Activated CD8-positive, alpha-beta T cell treated with anti-CD3 and anti-CD28 coated beads for 36 hours (primary cell): Measurements from ENCODE around the gene SAMM50. TPM values are rescaled to one million over a fixed set of nuclear protein-coding genes. Genes with fewer than 3 reads are reported as not detected.

Experiments
- ATAC-seq: fragments of 200-7000 bp; cut with Tn5 transposase; one replicate; pipeline ENCODE4 v1.10.0; 2021; ENCODE audit warnings: mild to moderate bottlenecking, moderate library complexity
- CTCF ChIA-PET: fragments of 350-600 bp; sonication (Branson Sonifier 250); formaldehyde crosslinking; loops from one replicate; lab custom pipeline; 2021; ENCODE audit warnings: antibody characterized with exemption; lab: Charles Lee
- POLR2A ChIA-PET: fragments of 350-600 bp; sonication (Branson Sonifier 250); formaldehyde crosslinking; loops from one replicate; lab custom pipeline; 2021; ENCODE audit warnings: antibody characterized with exemption; lab: Charles Lee
- DNase-seq: peaks from one replicate; pipeline ENCODE4 v3.0.0-alpha.2; 2020
- H3K27ac Mint-ChIP-seq: one replicate; pipeline ENCODE4 v1.8.0; 2021; ENCODE audit warnings: mild to moderate bottlenecking, mixed read lengths
- H3K27me3 Mint-ChIP-seq: one replicate; pipeline ENCODE4 v1.8.0; 2021; ENCODE audit warnings: mixed read lengths
- H3K36me3 Mint-ChIP-seq: one replicate; pipeline ENCODE4 v1.8.0; 2021; ENCODE audit warnings: low read depth, mixed read lengths
- H3K4me1 Mint-ChIP-seq: one replicate; pipeline ENCODE4 v1.8.0; 2021; ENCODE audit warnings: low read depth, mixed read lengths
- H3K4me3 Mint-ChIP-seq: one replicate; pipeline ENCODE4 v1.8.0; 2021; ENCODE audit warnings: mild to moderate bottlenecking, moderate library complexity, mixed read lengths
- H3K9me3 Mint-ChIP-seq: one replicate; pipeline ENCODE4 v1.8.0; 2021; ENCODE audit warnings: mixed read lengths
- CTCF ChIP-seq: fragments of 200-600 bp; IDR thresholded peaks from one replicate; pipeline ENCODE4 v1.8.0; 2022; ENCODE audit warnings: antibody characterized with exemption, mild to moderate bottlenecking
- intact Hi-C: fragments of 100-400 bp; cut with micrococcal nuclease; formaldehyde crosslinking; loops from one replicate; pipeline ENCODE4 v1.10.0; 2022
- total RNA-seq, 2 experiments: library from RNA; stranded (reverse); gene quantifications; one replicate each; pipeline ENCODE4 v1.2.3, GENCODE V29; 2021

The SAMM50 gene
- total RNA-seq, 2 experiments from 2014 or later = 41.7 to 42.2 TPM

GRCh38 chr22:43917521-43917920 lies 37.7 kb upstream of the SAMM50 start:
- Mint-ChIP-seq H3K27ac (no peak overlapping the region), H3K4me3 (no peak overlapping the region)
- CTCF ChIA-PET = interaction anchor here (1.7 kb wide), 1 partner anchor 29 kb away, joined by 4 read pairs; no protein-coding TSS in a partner anchor

GRCh38 chr22:43919106-43919973 lies 35.9 kb upstream of the SAMM50 start:
- no peak for ATAC-seq
- Mint-ChIP-seq H3K27me3 (peaks cover 23% of the 10 kb centered on the region), H3K36me3 (no peaks in the 10 kb centered on the region), H3K9me3 (no peaks in the 10 kb centered on the region), H3K4me1 (peaks cover 4% of the 10 kb centered on the region), H3K27ac (no peak overlapping the region), H3K4me3 (no peak overlapping the region)
- no peak for DNase-seq
- TF ChIP-seq CTCF = no peak
- CTCF ChIA-PET = interaction anchor here (0.9 to 1.1 kb wide), 2 partner anchors 27 to 36 kb away, joined by 3 to 4 read pairs; no protein-coding TSS in a partner anchor
- intact Hi-C loops = no loop called here
- POLR2A ChIA-PET = no interaction called here

More at GRCh38 chr22:43917521-43917920, 37.7 kb upstream of the SAMM50 start:
- POLR2A ChIA-PET = no interaction called here
- H3K27me3 Mint-ChIP-seq = peaks cover 23% of the 10 kb centered on the region
- H3K9me3 Mint-ChIP-seq = no peaks in the 10 kb centered on the region
- no peak for TF ChIP-seq CTCF
- no peak for ATAC-seq
- no peak for DNase-seq
- H3K36me3 Mint-ChIP-seq = no peaks in the 10 kb centered on the region
- H3K4me1 Mint-ChIP-seq = no peaks in the 10 kb centered on the region
- intact Hi-C loops = no loop called here

- Mint-ChIP-seq H3K9me3 (no peaks in the 10 kb centered on the region), H3K36me3 (no peaks in the 10 kb centered on the region), H3K4me1 (peaks cover 4% of the 10 kb centered on the region), H3K27me3 (peaks cover 25% of the 10 kb centered on the region), H3K4me3 (no peak overlapping the region), H3K27ac (no peak overlapping the region)
- intact Hi-C loops = no loop called here
- no peak for TF ChIP-seq CTCF
- ATAC-seq = no peak
- DNase-seq = no peak
- ChIA-PET CTCF (interaction anchor here (1.2 kb wide), 1 partner anchor 18 kb away, joined by 3 read pairs; no protein-coding TSS in a partner anchor), POLR2A (no interaction called here)
Measured at GRCh38 chr22:43921370-43921769, 33.9 kb upstream of the SAMM50 start.

- Mint-ChIP-seq H3K36me3 (no peaks in the 10 kb centered on the region), H3K4me1 (peaks cover 4% of the 10 kb centered on the region), H3K27me3 (peaks cover 22% of the 10 kb centered on the region), H3K4me3 (no peak overlapping the region), H3K27ac (no peak overlapping the region), H3K9me3 (no peaks in the 10 kb centered on the region)
- POLR2A ChIA-PET = no interaction called here
- no peak for TF ChIP-seq CTCF
- CTCF ChIA-PET = interaction anchor here (1.2 kb wide), 2 partner anchors 17 to 23 kb away, joined by 3 to 5 read pairs; no protein-coding TSS in a partner anchor
- DNase-seq (no peak), ATAC-seq (no peak)
- intact Hi-C loops = no loop called here
Measured at GRCh38 chr22:43922123-43922522, 33.1 kb upstream of the SAMM50 start.

- Mint-ChIP-seq H3K27ac (peak overlapping the region; percentile 53), H3K27me3 (peaks cover 15% of the 10 kb centered on the region), H3K9me3 (no peaks in the 10 kb centered on the region), H3K36me3 (no peaks in the 10 kb centered on the region), H3K4me1 (peaks cover 4% of the 10 kb centered on the region), H3K4me3 (peak overlapping the region; percentile 62)
- DNase-seq (peak; percentile 27), ATAC-seq (peak; percentile 24)
- CTCF ChIA-PET = interaction anchor here (1.5 kb wide), 1 partner anchor 40 kb away, joined by 3 read pairs; no protein-coding TSS in a partner anchor
- POLR2A ChIA-PET = no interaction called here
- intact Hi-C loops = no loop called here
- TF ChIP-seq CTCF = no peak
Measured at GRCh38 chr22:43923191-43923590, 32.1 kb upstream of the SAMM50 start.
